ENCODE measurements around the gene GALNT10. TPM values are rescaled to one million over a fixed set of nuclear protein-coding genes. Genes with fewer than 3 reads are reported as not detected.

The GALNT10 gene
- total RNA-seq, 1 donor, result 46.5 TPM

DNA sequence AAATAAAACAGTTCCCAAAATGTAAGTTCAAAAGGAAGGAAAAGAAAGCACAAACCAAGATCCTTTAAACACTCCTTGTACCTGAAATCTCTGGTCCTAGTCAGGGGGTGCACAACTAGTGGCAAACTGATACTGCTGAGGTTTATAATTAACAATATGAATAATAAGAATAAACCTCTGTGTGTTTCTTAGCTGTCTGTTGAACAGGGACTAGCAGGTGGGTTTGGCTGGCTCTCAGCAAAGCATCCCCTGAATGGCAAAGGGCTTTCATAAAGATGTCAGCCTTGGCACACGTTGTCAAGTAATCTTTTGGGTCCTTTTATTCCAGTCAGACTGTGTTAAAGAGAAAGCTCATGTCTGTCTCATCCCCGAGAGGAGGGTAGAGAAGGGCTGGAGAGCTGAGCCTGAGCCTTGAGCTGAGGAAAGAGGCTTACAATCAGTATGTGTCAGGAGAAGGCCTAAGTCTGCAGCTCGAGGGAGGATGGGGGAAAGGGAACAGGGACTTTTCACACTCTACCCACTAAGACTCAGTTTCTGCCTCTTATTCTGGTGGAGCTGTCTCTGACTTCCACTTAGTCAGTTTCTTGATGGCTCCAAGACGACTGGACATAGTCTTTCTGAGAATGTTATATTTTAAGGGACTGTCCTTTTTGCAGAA, 123.0 kb downstream of the GALNT10 start:
- H3K4me3 ChIP-seq (ENCODE audit: low read depth, low read length), result no peak overlapping the region
- DNase-seq (ENCODE audit: low read depth), result no peak
- TF ChIP-seq, protein P1, sequence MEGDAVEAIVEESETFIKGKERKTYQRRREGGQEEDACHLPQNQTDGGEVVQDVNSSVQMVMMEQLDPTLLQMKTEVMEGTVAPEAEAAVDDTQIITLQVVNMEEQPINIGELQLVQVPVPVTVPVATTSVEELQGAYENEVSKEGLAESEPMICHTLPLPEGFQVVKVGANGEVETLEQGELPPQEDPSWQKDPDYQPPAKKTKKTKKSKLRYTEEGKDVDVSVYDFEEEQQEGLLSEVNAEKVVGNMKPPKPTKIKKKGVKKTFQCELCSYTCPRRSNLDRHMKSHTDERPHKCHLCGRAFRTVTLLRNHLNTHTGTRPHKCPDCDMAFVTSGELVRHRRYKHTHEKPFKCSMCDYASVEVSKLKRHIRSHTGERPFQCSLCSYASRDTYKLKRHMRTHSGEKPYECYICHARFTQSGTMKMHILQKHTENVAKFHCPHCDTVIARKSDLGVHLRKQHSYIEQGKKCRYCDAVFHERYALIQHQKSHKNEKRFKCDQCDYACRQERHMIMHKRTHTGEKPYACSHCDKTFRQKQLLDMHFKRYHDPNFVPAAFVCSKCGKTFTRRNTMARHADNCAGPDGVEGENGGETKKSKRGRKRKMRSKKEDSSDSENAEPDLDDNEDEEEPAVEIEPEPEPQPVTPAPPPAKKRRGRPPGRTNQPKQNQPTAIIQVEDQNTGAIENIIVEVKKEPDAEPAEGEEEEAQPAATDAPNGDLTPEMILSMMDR (IDR thresholded peaks at IDR 0.05; ENCODE audit: insufficient read depth, low read length), result no peak

DNA sequence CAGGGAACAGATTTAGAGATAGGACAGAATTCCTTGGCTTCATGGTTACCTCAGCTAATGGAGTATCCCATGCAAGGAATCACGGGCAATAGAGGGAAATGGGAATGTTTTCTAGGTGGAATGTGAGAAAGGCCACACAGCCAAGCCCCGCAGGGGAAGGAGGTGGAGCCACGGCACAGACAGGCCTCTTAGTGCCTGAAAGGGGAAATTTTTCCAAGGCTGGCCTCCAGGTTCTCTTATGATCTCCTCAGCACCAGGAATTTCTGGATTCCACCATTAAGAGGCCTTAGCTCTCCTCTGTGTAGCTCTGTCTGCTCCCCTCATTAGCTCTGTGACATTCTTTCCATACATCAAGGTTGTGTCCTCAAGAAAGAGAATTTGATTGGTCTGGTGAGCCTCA, 124.7 kb downstream of the GALNT10 start:
- H3K4me3 ChIP-seq (ENCODE audit: low read depth, low read length), result no peak overlapping the region
- TF ChIP-seq, protein P1 (IDR thresholded peaks at IDR 0.05; ENCODE audit: insufficient read depth, low read length), result no peak
- DNase-seq (ENCODE audit: low read depth), result no peak

DNA sequence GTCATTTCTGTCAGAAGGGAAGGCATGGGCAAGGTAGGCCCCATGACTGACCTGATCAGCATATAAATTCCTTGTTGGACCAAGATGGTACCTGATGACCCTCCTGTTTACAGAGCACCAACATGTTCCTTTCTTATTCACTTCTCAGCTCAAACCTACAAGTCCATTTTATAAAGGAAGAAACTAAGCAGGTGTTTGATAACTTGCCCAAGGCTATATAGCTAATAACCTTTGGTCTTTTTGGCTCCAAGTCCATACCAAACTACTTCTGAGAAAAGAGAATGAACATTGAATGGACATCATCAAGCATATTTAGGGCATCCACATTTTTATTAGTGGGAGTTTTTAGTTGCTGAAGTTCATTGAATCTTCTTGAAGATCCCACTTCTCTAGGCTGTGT, 125.2 kb downstream of the GALNT10 start:
- no peak for DNase-seq (ENCODE audit: low read depth)
- no peak overlapping the region for H3K4me3 ChIP-seq (ENCODE audit: low read depth, low read length)
- TF ChIP-seq, protein P1 (IDR thresholded peaks at IDR 0.05; ENCODE audit: insufficient read depth, low read length), result no peak

DNA sequence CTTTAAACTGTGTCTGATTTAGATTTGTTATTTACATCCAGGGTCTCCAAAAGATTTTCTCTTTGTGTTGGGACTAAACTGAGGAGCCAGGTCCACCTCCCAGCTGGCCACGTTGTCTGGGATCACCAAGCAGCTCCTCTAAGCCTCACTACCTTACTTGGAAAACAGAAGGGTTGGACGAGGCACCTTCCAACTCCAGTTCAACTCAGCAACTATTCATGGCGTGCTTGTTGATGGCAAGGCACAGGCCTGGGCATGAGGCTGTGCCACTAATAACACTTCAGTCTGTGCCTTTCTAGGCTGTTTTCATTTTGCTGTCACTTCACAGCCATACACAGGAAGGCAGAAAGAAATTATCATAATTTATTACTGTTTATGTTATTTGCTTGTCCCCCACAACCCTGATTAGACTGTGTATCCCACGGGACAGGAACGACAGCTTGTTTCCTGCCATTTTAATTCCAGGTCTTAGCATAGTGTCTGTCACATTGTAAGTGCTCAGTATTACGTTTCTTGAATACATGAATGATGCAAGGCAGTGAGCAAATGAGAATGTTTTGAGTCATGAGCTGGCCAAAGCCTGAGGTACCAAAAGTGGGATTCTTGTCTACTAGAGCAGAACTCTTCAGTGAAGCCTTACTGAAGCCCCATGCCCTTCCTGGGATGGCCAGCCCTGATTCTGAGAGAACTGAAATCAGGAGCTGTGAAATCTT, 125.8 kb downstream of the GALNT10 start:
- no peak for DNase-seq (ENCODE audit: low read depth)
- TF ChIP-seq, protein P1 (IDR thresholded peaks at IDR 0.05; ENCODE audit: insufficient read depth, low read length), result no peak

DNA sequence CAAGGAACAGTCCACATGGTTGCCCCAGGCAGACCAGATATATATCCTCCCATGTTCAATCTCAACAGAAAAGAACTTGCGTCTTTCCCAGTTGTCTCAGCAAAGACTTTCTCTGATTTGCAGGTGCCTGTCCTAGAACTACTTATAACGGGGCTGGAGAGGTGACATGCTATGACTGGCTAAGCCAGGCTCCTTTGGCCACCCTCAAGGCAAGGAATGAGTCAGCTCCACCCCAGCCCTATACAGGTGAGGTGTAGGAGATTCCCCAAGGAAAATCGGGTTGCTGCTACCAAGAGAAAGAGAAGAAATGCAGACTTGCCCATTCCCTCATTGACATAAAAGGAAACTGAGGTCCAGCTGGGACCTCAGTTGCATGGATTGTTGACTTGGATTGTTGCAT, 127.4 kb downstream of the GALNT10 start:
- DNase-seq (ENCODE audit: low read depth), result no peak
- TF ChIP-seq, protein P1 (IDR thresholded peaks at IDR 0.05; ENCODE audit: insufficient read depth, low read length), result no peak
- no peak overlapping the region for H3K4me3 ChIP-seq (ENCODE audit: low read depth, low read length)

More for the DNA sequence above, 125.8 kb downstream of the GALNT10 start:
- H3K4me3 ChIP-seq (ENCODE audit: low read depth, low read length), result no peak overlapping the region

DNA sequence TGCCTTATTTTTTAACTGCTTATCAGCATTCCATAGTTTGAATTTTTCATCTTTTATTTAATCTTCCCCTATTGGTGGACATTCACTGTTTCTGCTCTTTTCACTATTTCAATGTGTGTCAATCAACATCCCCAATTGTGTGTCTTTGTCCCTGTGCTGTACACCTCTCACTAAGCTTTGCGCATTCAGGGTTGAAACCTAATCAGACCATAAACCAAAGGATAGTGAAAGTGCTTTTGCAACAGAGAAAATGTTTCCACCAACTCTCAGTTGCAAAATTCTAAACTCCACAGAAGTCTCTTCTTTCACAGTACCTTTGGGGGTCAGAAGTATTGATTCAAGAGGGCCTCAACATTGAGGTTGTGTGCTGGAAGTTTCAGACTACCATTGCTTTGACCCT, 128.2 kb downstream of the GALNT10 start:
- TF ChIP-seq, protein P1 (IDR thresholded peaks at IDR 0.05; ENCODE audit: insufficient read depth, low read length), result no peak
- DNase-seq (ENCODE audit: low read depth), result no peak
- H3K4me3 ChIP-seq (ENCODE audit: low read depth, low read length), result no peak overlapping the region

Measured in fibroblast of the aortic adventitia (primary cell).